ENCODE results near the gene DBI.

- TF ChIP-seq CTCF (conservative IDR thresholded peaks at IDR 0.05; ENCODE audit: low read depth, low read length) (no peak), EZH2phosphoT487 (IDR thresholded peaks at IDR 0.05; ENCODE audit: borderline replicate concordance, low read length) (no peak), EZH2 (IDR thresholded peaks at IDR 0.05; ENCODE audit: low read length, unreplicated experiment) (no peak)
Measured at GRCh38 chr2:119409506-119409905, 42.7 kb downstream of the DBI start.

Measured in PC-3 (cell line).